Measurements from ENCODE around the gene SARNP.

SARNP gene

DNA sequence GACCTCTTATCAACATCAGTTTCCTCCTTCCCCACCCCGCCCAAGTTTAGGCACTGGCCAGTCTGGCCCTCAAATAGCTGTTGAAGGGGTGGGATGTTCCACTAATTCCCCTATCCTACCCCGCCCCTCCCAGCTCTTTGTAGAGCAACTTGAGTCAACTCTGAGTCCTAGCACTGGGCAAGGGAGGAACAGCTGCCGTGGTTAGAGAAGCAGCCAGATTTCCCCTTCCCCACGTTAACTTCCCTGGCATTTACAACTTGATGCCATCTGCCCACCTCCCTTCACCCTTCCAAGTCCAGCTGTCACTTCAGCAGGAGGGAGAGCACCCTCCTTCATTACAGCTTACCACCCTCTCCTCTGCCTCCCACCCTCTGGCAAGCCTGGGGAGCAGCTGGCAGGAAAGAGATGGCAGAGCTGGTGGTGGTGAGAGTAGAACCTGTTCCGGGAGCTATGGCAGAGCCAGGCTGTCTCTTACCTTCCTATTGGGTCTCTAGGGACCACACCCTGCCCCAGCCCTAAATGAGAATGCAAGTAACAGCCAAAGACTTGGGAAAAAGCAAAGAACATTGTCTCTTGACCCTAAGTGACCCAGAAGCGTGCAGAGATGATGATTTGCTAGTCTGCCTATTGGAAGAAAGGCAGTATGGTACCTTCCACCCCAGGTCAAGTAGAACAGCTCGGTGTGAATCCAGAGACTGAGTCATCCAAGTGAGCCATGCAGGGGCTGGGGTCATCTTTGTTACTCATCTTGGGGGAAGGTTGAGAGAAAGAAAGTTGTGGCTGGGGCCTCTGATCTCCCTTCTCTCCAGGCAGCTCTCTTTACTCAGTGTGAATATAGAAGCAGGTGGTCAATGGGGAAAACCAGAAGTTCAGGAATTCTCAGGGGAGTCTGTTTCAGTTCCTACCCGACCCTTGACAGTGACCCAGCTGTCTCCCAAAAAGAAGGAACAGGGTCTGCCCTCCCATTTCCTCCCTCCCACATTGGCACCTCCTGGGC lies 100.2 kb downstream of the SARNP start:
- H3K9ac ChIP-seq (ENCODE audit: low read length in 2 of 2): peak overlapping the region; percentile 87 to 95
- H3K4me3 ChIP-seq (ENCODE audit: low read length in 2 of 2): peak overlapping the region; percentile 63 to 88
- peaks cover 77% of the 10 kb centered on the region for H3K4me1 ChIP-seq (ENCODE audit: control insufficient read depth, insufficient read depth, low read length)
- H3K36me3 ChIP-seq (ENCODE audit: control insufficient read depth in 2 of 2, insufficient read depth in 2 of 2, low read length in 2 of 2): peaks cover 0 to 3% of the 10 kb centered on the region in 2 donors
- peak overlapping the region; percentile 98 for H3K27ac ChIP-seq (ENCODE audit: low read length)
- H3K27me3 ChIP-seq (ENCODE audit: control insufficient read depth in 1 of 2, insufficient read depth in 2 of 2, low read length in 2 of 2): no peaks in the 10 kb centered on the region
- H3K9me3 ChIP-seq (ENCODE audit: control insufficient read depth in 2 of 2, low read length in 2 of 2): no peaks in the 10 kb centered on the region

DNA sequence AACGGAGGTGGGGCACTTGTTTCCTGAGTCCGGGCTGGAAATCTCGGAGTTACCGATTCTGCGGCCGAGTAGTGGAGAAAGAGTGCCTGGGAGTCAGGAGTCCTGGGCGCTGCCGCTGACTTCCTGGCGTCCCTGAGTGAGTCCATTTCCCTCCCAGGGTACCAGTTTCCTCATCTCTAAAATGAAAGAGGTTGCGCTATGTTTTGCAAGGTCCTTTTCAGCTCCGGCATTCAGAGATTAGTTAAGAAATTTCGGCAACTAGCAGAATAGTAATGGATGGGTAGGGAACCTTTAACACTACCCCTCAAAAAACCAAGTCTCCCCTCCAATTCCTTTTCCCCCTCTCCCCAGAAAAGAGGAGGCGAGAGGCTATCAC lies 101.0 kb downstream of the SARNP start:
- peak overlapping the region; percentile 98 for H3K27ac ChIP-seq (ENCODE audit: low read length)
- H3K9ac ChIP-seq (ENCODE audit: low read length in 2 of 2): peak overlapping the region; percentile 87 to 95
- peaks cover 79% of the 10 kb centered on the region for H3K4me1 ChIP-seq (ENCODE audit: control insufficient read depth, insufficient read depth, low read length)
- peaks cover 0 to 3% of the 10 kb centered on the region in 2 donors for H3K36me3 ChIP-seq (ENCODE audit: control insufficient read depth in 2 of 2, insufficient read depth in 2 of 2, low read length in 2 of 2)
- no peaks in the 10 kb centered on the region for H3K27me3 ChIP-seq (ENCODE audit: control insufficient read depth in 1 of 2, insufficient read depth in 2 of 2, low read length in 2 of 2)
- no peaks in the 10 kb centered on the region for H3K9me3 ChIP-seq (ENCODE audit: control insufficient read depth in 2 of 2, low read length in 2 of 2)
- peak overlapping the region; percentile 63 to 88 for H3K4me3 ChIP-seq (ENCODE audit: low read length in 2 of 2)

DNA sequence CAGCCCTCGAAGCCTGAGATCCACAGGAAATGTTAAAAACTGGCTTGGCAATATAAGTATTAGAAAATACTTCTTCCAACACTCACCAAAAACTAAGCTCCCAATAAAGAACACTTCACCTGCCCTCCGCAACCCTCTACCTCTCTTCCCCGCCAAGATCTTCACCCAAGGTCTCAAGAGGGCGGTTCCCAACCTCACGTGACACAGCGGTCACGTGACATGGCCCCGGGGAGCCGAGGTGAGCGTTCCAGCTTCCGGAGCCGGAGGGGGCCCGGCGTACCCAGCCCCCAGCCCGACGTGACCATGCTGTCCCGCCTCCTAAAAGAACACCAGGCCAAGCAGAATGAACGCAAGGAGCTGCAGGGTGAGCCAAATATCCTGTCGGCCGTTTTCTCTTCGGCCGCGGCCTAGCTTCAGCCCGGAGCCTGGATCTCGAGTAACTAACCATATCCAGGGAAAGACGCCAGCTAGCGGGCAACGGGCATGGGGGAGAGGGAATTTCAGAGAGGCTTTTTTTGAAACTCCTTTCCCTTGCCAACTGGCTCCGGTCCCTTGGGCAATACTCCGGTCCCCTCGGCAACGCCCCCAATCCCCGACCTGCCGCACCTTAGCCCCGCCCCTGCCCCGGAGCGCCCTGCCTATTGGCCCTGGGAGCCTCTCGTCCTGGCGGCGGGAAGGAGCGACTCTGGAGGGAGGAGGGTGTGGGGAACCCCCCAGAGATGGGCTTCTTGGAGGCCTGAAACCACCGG lies 101.5 kb downstream of the SARNP start, which contains the start of gene BLOC1S1:
TSS of gene BLOC1S1 (plus strand) at position 214 of the 749 bp plus-strand sequence. CDS start at position 220, 6 bp downstream.
- H3K27me3 ChIP-seq (ENCODE audit: control insufficient read depth in 1 of 2, insufficient read depth in 2 of 2, low read length in 2 of 2): no peaks in the 10 kb centered on the region
- no peaks in the 10 kb centered on the region for H3K9me3 ChIP-seq (ENCODE audit: control insufficient read depth in 2 of 2, low read length in 2 of 2)
- peak within 1 kb of the TSS; percentile 87 to 95 for H3K9ac ChIP-seq (ENCODE audit: low read length in 2 of 2)
- H3K4me1 ChIP-seq (ENCODE audit: control insufficient read depth, insufficient read depth, low read length): peaks cover 73% of the 10 kb centered on the region
- H3K36me3 ChIP-seq (ENCODE audit: control insufficient read depth in 2 of 2, insufficient read depth in 2 of 2, low read length in 2 of 2): peaks cover 0 to 3% of the 10 kb centered on the region in 2 donors
- H3K27ac ChIP-seq (ENCODE audit: low read length): peak within 1 kb of the TSS; percentile 98
- H3K4me3 ChIP-seq (ENCODE audit: low read length in 2 of 2): peak within 1 kb of the TSS; percentile 63 to 88

GRCh38 chr12:55715169-55715764 lies 102.3 kb downstream of the SARNP start:
- Histone ChIP-seq H3K4me3 (ENCODE audit: low read length in 2 of 2) (peak overlapping the region; percentile 63 to 88), H3K36me3 (ENCODE audit: control insufficient read depth in 2 of 2, insufficient read depth in 2 of 2, low read length in 2 of 2) (peaks cover 0 to 3% of the 10 kb centered on the region in 2 donors), H3K9ac (ENCODE audit: low read length in 2 of 2) (peak overlapping the region; percentile 87 to 95), H3K27me3 (ENCODE audit: control insufficient read depth in 1 of 2, insufficient read depth in 2 of 2, low read length in 2 of 2) (no peaks in the 10 kb centered on the region), H3K27ac (ENCODE audit: low read length) (peak overlapping the region; percentile 98), H3K4me1 (ENCODE audit: control insufficient read depth, insufficient read depth, low read length) (peaks cover 71% of the 10 kb centered on the region), H3K9me3 (ENCODE audit: control insufficient read depth in 2 of 2, low read length in 2 of 2) (no peaks in the 10 kb centered on the region)

DNA sequence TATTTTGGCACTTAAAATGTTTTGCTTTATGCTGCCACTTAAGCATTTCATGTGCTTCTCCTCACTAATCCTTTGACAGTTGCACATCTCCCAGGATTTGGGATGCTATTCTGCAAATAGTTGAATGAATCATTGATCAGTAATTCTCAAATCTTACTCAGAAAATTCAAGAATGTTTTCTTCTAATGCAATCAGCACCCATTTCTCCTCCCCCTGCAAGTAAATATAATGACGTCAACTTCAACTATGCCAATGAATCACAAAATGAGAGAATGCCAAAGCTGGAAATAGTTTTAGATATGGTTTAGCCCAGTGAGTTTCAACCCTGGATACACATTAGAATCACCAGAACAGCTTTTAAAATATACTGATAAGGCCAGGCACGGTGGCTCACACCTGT lies 103.8 kb downstream of the SARNP start:
- H3K4me3 ChIP-seq (ENCODE audit: low read length in 2 of 2): no peak overlapping the region
- peak overlapping the region; percentile 85 for H3K27ac ChIP-seq (ENCODE audit: low read length)
- H3K9ac ChIP-seq (ENCODE audit: low read length in 2 of 2): peak overlapping the region in 1 of 2 donors; percentile 2
- H3K36me3 ChIP-seq (ENCODE audit: control insufficient read depth in 2 of 2, insufficient read depth in 2 of 2, low read length in 2 of 2): peaks cover 0 to 3% of the 10 kb centered on the region in 2 donors
- H3K4me1 ChIP-seq (ENCODE audit: control insufficient read depth, insufficient read depth, low read length): peaks cover 68% of the 10 kb centered on the region
- H3K9me3 ChIP-seq (ENCODE audit: control insufficient read depth in 2 of 2, low read length in 2 of 2): no peaks in the 10 kb centered on the region
- H3K27me3 ChIP-seq (ENCODE audit: control insufficient read depth in 1 of 2, insufficient read depth in 2 of 2, low read length in 2 of 2): no peaks in the 10 kb centered on the region

GRCh38 chr12:55712700-55713415 lies 104.7 kb downstream of the SARNP start:
- Histone ChIP-seq H3K36me3 (ENCODE audit: control insufficient read depth in 2 of 2, insufficient read depth in 2 of 2, low read length in 2 of 2) (peaks cover 0 to 3% of the 10 kb centered on the region in 2 donors), H3K9me3 (ENCODE audit: control insufficient read depth in 2 of 2, low read length in 2 of 2) (no peaks in the 10 kb centered on the region), H3K9ac (ENCODE audit: low read length in 2 of 2) (peak overlapping the region; percentile 4 to 42), H3K27ac (ENCODE audit: low read length) (peak overlapping the region; percentile 85), H3K4me3 (ENCODE audit: low read length in 2 of 2) (peak overlapping the region in 1 of 2 donors; percentile 44), H3K27me3 (ENCODE audit: control insufficient read depth in 1 of 2, insufficient read depth in 2 of 2, low read length in 2 of 2) (no peaks in the 10 kb centered on the region), H3K4me1 (ENCODE audit: control insufficient read depth, insufficient read depth, low read length) (peaks cover 66% of the 10 kb centered on the region)

GRCh38 chr12:55711786-55712553 lies 105.6 kb downstream of the SARNP start:
- Histone ChIP-seq H3K9ac (ENCODE audit: low read length in 2 of 2) (peak overlapping the region; percentile 0 to 4), H3K36me3 (ENCODE audit: control insufficient read depth in 2 of 2, insufficient read depth in 2 of 2, low read length in 2 of 2) (no peaks in the 10 kb centered on the region), H3K27ac (ENCODE audit: low read length) (peak overlapping the region; percentile 85), H3K4me3 (ENCODE audit: low read length in 2 of 2) (peak overlapping the region in 1 of 2 donors; percentile 44), H3K4me1 (ENCODE audit: control insufficient read depth, insufficient read depth, low read length) (peaks cover 63% of the 10 kb centered on the region), H3K9me3 (ENCODE audit: control insufficient read depth in 2 of 2, low read length in 2 of 2) (no peaks in the 10 kb centered on the region), H3K27me3 (ENCODE audit: control insufficient read depth in 1 of 2, insufficient read depth in 2 of 2, low read length in 2 of 2) (no peaks in the 10 kb centered on the region)

DNA sequence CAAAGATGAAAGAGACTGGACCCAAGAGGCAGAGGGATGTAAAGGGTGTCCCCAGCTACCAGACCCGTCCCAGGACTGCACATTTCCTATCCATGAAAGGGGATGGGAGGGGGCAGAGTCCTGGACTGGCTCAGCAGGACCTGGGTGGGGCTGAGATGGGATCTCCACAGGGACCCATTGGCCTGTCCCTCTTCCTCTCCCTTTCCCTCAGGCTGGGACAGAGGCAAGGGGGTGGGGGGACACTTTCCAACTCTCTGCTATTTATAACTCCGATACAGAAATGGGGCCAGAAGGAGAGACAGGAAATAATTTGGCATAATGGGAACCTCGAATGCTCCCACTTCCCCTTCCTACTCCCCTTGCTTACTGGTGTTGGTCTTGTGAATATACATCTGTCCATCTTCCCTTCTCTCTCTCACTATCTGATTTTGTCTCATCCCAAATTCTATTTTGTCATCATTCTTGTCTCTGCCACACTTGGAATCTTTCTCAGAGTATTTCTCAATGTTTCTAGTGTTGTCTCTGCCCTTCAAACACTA lies 108.8 kb downstream of the SARNP start:
- H3K27ac ChIP-seq (ENCODE audit: low read length): peak overlapping the region; percentile 88
- peaks cover 75% of the 10 kb centered on the region for H3K4me1 ChIP-seq (ENCODE audit: control insufficient read depth, insufficient read depth, low read length)
- H3K4me3 ChIP-seq (ENCODE audit: low read length in 2 of 2): peak overlapping the region; percentile 45 to 91

GRCh38 chr12:55707841-55708694 lies 109.5 kb downstream of the SARNP start, which contains the start of gene ITGA7:
Gene ITGA7, minus strand, starts transcription at chr12:55707904. Its CDS starts 222 bp downstream, at chr12:55707682.
- no peaks in the 10 kb centered on the region for H3K9me3 ChIP-seq (ENCODE audit: control insufficient read depth in 2 of 2, low read length in 2 of 2)
- H3K36me3 ChIP-seq (ENCODE audit: control insufficient read depth in 2 of 2, insufficient read depth in 2 of 2, low read length in 2 of 2): no peaks in the 10 kb centered on the region
- peak within 1 kb of the TSS; percentile 92 to 95 for H3K9ac ChIP-seq (ENCODE audit: low read length in 2 of 2)
- no peaks in the 10 kb centered on the region for H3K27me3 ChIP-seq (ENCODE audit: control insufficient read depth in 1 of 2, insufficient read depth in 2 of 2, low read length in 2 of 2)
- H3K4me3 ChIP-seq (ENCODE audit: low read length in 2 of 2): peak within 1 kb of the TSS; percentile 91 to 93
- peak within 1 kb of the TSS; percentile 91 for H3K27ac ChIP-seq (ENCODE audit: low read length)
- peaks cover 78% of the 10 kb centered on the region for H3K4me1 ChIP-seq (ENCODE audit: control insufficient read depth, insufficient read depth, low read length)

More for the DNA sequence above, 108.8 kb downstream of the SARNP start:
- H3K36me3 ChIP-seq (ENCODE audit: control insufficient read depth in 2 of 2, insufficient read depth in 2 of 2, low read length in 2 of 2): no peaks in the 10 kb centered on the region
- no peaks in the 10 kb centered on the region for H3K27me3 ChIP-seq (ENCODE audit: control insufficient read depth in 1 of 2, insufficient read depth in 2 of 2, low read length in 2 of 2)
- H3K9me3 ChIP-seq (ENCODE audit: control insufficient read depth in 2 of 2, low read length in 2 of 2): no peaks in the 10 kb centered on the region
- H3K9ac ChIP-seq (ENCODE audit: low read length in 2 of 2): peak overlapping the region; percentile 66 to 68
